GM21717 (cell line): ENCODE results near the gene MYOG.

Source experiments
- ATAC-seq: cut with Tn5 transposase; IDR thresholded peaks from one replicate; pipeline ENCODE4 v1.9.1; 2021; ENCODE audit warnings: mild to moderate bottlenecking, moderate library complexity; ENCODE audit not compliant: unreplicated experiment

MYOG gene

DNA sequence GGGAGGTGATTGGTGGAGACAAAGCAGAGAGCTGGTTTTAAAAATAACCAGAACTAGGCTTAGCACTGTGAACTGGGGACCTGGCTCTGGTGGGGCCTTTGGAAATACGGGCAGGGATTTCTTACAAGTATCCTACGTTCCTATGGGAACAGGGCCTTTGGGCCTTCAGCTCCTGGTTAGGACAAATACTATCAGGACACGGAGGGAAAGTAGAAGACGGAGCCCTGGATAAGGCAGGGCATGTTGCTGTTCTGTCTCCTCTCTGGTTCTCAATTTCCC, 5.3 kb upstream of the MYOG start:
- ATAC-seq = no peak

DNA sequence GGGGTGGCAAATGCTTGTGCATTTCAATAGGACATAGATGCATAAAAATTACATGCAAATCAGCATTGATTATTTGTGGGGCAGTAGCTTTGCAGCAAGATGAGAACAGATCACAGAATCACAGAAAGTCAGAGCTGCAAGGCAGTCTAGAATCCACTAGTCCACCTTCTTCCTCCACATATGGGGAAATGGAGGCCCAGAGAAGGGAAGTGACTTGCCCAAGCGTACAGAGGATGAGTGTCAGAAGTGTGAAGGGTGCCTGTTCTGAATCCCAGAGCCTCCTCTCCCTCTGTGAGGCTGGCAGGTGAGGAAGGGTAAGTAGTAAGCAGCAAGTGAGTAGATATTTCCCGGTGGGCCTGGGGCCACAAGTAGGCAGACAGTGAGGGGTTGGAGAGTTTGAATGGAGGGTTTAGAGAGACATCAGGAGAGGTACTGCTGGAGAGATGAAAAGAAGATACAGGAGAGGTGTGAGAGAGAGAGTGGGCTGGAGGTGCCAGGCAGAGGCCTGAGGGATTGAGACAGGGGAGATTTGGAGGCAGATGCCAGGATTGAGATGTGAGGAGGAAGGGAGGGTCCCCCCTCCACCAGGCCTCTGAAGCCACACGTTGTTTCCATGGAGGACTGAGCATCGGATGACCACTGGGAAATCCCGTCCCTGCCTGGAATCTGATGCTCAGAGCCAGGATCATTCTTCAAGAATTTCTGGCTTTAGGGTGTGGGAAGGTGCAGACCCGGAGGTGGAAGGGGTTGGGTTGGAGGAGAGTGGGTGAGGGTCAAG, 4.8 kb upstream of the MYOG start:
- no peak for ATAC-seq

DNA sequence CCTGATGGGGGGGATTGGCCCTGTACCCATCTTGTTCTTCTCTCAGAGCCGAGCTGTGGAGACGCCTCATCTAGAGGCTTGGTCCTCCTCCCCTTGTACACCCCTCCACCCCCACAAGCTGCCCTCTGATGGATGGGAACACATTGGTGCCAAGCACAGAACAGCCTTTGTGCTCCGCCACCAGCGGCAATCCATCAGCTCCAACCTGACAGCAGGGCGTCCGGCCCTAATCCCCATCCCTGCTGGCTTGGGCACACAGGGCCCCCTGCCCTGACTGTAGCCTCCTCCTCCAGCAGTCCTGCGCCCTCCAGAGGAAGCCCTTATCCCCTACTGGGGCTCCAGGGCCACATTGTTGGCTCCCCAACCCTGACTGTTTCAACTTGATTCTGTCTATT, 3.8 kb upstream of the MYOG start:
- no peak for ATAC-seq

DNA sequence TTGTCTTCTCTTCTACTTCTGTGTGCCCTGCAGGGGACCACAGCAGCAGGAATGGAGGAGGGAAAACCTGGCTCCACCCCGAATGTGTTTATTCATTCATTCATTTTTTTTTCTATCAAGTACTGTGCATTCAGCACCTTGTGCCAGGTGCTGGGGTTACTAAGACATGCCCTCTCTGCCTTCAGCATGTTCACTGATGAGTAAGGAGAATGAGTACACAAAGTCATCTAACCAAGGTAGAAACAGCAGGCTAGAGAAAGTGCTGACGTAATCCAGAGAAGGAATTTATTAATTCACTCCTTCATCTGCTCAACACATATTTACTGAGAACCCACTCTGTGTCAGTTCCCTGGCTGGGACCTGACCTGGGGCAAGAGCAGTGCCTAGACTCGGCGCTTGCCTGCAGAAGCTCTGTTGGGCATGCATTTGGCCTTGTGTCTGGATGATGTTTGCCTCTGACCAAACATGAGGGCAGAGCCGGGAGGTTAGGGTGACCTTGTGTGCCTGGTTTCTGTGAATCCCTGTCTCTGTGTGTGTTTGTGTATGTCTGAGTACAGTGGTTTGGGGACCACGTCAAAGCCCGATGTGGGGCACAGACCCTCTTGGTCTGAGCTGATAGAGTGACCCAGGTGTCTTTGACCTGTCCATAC, 3.3 kb upstream of the MYOG start:
- no peak for ATAC-seq

DNA sequence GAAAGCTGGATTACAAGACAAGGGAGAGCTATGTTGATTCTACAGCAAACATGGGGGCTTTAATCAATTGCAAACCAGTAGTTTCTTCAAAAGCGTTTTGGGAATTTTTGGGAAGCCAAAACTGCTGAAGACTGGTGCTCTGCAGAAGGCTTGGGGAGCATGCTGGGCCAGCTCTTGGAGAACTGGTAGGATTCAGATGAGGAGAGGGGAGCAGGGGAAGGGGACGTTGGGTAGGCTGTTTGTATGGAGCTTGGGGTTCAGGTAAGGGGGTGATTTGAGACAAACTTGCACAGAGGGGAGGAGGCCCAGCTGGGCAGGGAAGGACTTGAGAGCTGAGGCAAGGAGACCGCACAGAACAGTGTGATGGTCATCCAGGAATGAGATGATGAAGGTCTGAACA, 2.6 kb upstream of the MYOG start:
- no peak for ATAC-seq

DNA sequence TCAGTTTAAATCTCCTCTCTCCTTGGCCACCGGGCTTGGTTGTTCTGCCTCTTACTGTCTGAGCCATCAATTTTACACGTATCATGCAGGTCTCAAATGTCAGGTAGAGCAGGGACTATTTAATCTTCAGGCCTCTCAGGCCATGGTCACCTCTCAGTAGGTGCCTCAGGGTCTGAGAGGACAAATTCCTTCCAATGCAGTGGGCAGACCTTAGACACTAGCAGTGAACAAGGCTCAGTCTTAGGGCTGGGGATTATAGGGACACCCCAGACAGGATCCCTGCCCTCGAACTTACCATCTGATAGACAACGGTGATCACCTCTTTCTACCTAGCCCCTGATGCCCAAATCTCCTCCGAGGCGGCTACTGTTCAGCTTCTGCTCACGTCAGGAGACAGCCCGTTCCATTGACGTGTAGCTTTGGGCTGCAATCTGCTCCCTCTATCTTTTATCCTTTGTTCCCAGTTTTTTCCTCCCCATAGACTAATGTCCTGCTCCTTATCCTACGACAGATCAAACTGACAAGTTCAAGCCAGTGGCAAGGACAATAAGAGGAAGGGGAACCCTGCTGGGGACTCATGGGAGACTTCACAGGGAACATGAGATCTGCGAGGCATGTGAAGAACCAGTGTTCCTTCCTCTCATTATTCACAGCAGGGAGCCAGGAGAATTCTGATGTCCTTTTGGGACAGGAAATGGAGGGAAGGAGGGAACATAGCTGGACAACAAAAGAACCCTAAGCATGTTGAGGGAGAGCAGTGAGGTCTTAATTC, 1.4 kb upstream of the MYOG start:
- ATAC-seq = no peak

DNA sequence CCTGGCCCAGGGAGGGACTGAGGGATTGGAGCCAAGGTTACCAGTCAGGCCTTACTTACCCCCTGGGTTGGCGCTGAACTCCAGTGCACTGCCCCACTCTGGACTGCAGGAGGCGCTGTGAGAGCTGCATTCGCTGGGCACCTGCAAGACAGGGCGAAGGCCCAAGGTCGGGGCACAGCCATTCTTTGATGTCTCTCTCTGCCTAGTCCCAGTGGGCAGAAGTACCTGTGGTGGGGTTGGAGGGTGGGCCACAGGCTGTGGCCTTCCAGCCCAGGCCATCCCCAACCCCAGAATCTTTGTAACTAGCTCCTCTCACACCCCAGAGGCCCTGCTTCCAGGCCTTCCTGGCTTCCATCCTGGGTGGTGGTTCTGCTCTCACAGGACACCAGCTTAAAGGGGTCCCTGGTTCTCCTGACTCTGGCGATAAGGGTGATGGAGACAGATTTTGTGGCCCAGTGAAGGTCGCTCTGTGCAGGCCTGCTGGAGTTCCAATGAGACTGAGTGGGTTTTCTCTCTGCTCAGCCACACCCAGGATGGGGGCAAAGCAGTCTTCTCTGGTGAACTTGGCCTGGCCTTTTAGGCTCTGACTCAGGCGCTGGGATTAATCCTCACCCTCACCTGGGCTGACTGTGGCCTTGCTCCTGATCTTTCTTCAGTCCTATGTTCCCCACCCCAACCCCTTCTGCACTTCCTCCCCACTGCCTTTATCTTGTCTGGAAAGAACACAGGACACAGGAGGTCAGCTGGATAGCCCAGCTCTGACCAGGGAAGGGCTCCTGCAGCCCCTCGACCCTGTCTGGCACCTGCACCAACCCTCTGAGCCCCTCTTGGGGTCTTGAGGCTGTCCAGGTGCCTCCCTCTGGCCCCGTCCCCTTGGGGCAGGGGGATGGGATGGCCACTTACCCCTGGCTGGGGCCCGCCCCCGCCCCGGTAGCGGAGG, 954 bp downstream of the MYOG start:
- ATAC-seq = no peak

DNA sequence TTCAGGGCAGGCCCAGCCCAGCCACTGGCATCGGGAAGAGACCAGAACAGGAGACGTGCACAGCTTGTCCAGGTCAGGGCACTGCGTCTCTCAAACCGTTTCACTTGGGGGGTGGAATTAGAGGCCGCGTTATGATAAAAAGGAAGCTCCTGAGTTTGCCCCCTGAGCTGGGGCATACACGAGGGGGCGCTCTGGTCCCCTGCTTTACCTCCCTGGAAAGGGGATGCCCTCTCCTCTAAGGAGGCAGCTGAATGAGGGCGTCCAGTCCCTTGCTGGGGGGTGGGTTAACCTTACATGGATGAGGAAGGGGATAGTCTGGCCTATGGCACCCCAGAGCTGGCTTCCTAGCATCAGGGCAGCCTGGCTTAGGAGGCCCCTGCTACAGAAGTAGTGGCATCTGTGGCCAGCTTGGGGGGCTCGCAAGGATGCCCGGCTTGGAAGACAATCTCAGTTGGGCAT, 2.3 kb downstream of the MYOG start:
- no peak for ATAC-seq

DNA sequence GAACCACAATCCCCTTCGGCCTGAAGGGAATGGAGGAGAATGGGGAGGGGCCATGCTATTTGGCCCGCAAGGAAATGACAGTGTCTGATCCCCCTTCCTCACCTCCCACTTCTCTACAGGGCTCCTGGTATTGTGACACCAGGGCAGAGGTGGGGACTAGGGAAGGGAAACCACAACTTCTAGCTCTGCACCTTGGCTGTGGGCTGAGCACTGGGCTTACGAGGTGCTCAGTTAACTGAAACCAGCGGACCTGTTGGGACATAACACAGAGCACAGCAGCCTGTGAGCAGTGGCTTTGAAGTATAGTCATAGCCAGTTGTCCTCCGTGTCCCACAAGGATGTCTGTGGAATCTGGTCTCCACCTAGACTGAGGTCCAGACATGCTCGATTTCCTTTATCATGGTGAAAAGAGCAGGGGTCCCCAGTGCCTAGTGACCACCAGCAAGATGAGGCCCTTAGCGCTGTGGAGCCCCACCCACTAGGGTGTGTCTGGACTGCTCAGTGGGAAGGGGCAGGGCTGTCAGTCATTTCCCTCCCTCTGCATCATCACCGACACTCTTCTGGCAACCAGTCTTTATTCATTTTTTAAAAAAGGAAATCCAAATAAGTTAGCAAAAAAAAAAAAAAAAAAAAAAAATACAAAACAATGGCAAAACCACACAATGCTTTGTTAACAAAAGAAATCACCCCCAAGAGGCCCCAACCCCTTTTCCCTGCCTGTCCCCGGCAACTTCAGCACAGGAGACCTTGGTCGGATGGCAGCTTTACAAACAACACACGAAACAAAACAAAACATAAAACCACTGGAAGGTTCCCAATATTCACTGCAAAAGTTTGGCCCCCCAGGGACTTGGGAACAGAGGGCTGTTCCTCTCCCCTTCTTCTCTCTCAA, 3.0 kb downstream of the MYOG start:
- ATAC-seq = no peak

DNA sequence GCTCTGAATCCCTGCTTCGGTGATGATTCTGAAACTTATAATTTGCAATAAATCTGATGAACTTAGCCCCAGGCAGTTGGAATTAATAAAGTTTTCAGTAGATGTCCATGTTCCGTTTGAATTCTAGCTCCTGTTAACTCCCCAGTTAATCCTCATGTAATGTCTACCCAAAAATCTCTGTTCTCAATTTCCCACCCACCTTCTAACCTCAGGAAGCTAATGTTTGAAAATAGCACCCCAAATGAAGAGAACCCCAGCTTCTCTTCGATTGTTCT, 3.6 kb downstream of the MYOG start:
- no peak for ATAC-seq

DNA sequence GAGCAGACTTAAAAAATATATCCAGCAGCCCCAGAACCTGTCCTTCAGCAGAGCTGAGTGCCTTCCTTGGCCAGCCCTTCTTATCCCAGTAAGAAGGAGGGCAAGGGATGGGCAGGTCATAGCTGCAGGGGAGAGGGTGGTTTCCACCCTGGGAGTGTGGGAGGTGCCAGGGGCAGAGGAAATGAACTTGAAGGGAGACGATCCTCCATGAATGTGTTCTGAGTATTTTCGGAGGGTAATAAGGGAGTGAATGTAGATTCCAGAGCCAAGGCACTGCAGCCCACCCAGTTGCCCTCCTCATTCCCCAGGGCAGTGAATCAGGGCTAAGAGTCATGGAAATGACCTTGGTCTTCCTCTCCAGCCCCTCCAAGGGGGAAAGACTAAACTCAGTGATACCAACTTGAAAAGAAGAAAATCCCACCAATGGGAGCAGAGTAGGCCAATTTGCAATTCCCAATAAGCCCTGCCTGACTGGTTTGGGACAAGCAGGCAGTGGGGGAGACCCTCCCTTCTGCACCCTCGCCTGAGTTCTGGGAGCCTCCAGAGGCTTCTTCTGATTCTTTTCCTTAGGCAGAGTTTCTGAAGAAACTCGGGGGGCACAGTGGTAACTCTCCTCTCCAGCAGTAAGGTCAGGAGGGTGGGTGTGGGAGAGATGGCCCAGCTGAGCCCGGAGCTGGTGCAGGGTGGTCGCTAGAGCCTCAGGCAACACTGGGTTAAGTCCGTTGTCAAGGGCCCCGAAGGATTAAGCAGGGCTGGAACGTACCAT, 4.2 kb downstream of the MYOG start:
- ATAC-seq = no peak

DNA sequence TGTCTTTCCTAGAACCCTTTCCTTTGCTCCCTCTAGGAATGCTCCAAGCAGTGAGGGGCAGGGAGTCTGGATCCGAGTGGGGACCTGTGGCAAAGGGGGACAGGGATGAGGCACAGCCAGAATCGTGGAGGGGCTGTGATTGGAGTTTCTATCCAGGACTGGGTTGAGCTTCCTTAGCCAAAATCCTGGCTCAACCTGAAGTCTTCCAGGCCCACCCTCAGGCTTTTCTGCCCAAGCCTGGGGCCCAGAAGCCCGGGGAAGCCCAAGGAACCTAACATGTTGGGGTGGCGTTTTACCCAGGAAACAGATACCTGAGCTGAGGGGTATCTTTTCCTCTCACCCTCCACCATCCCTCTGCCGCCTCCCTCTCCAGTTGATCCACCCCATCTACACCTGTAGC, 5.4 kb downstream of the MYOG start:
- no peak for ATAC-seq

DNA sequence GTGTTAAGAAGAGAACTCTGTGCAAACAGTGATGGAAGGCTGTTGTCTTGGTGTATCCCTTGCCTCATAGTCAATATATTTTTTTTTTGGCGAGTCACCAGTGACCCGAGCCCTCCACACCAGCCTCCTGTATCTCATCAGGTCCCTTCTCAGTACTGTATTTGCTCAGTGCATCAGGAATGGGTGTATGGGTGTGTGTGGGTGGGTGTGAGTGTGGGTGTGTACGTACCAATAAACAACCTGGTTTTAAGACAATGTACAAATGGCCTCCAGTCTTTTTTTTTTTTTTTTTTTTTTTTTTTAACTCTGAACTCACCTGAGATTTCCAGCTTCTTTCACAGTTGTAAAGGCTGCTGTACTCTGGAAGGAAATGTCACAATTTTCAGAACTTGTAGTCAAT, 7.3 kb downstream of the MYOG start:
- ATAC-seq = no peak

DNA sequence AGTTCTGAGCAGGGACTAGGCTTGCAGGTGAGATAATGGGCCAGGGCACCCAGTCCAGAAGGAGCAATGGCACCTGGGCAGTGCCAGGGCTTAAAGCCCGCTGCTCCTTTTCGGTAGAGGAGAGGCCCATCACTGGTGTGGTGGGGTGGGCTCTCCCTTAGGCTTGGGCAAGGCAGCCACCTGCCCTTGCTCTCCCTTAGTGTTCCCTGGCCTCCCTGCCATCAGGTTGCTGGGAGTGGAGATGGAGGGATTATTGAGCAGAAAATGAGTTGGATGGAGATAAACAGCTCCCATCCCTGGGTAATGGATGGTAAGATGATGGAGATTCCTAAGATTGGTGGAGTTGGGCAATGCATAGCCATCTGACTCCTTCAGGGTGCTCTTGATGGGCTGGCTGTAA, 7.9 kb downstream of the MYOG start:
- ATAC-seq = no peak

DNA sequence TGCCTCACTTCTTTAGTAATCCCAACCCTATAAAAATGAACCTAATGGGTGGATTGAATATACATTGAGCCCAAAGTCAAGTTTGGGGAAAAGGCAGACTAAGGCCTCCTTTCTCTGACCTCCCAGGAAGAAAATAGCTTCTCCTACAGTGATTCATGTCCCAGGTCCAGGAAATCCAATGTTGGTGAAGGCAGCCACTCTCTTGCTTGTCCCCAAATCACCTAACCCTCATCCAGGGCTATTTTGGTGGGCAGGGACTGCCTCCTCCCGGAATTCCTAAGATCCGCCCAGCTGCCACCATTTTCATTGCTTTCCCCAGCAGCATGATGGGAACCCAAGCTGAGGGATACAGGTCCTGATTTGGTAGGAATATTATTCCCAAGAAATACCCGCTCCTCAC, 8.4 kb downstream of the MYOG start:
- ATAC-seq = no peak

DNA sequence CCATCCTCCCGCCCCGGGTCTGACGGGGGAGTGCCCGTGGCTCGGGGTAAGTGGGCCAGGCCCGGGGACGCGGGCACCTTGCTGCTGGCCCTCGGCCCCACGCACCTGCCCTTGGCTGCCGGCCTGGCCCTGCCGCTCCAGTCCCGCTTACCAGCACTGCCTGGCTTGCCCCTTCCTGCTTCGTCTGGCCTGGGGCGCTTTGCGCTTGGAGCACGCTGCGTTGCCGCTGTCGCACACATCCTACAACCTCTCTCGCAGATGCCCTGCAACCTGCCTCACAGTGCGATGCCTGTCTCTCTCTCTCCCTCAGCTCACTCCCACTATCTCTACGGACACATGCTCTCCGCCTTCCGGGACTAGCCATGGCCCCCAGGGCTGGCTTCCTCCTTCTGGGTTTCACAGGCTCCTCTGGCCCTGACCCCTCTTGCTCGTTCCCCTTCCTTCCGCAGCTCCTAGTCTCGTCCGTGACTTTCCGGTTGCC, 9.7 kb downstream of the MYOG start:
- ATAC-seq = no peak

DNA sequence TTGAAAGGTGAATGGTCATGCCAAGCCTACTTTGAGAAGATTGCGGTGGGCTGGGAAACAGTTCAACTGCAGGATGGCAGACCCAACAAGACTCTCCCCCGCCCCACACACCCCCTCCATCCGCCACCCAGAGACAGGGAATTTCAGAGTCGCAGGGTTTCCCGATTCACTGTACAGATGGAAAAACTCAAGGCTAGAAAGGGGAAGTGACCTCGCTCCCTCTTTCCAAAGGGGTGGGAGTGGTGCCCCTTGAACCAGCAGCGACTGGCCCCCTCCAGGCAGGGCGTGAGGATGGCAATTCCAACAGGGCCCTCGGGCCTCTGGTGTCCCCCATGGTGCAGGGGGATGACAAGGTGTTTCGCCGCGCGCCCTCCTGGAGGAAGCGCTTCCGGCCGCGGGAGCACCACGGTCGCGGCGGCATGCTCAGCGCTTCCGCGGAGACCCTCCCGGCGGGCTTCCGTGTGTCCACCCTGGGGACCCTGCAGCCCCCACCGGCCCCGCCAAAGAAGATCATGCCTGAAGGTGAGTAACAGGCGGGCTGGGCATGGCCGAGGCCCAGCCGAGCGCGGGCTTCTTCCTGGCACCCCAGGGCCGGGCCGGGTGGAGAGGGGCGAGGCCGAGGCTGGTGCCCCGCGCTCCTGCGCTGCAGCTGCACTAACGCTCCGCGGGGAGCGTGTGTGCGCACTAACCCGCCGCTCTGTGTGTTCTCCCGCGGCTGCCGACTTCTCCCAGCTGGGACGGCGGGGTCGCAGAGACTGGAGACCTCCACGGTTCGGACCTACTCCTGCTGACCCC, 10.4 kb downstream of the MYOG start:
- ATAC-seq = no peak

DNA sequence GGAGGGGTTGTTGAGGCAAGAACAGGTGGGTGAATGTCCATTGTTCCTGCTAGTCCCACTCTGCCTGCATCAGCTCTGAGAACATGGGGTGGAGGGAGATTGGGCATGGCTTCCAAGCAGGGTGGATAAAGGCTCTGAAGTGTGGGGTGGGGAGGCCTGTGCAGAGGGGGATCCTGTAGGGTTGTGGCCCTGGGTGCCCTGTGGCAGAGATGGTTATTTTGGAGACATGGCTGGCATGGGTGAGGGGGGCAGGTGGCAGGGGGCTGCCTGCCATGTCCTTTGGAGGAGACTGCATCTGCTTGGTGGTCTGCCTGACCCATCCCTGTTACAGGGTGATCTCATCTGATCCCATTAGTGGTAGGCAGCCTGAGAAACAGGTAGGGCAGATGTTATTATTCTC, 11.2 kb downstream of the MYOG start:
- no peak for ATAC-seq

DNA sequence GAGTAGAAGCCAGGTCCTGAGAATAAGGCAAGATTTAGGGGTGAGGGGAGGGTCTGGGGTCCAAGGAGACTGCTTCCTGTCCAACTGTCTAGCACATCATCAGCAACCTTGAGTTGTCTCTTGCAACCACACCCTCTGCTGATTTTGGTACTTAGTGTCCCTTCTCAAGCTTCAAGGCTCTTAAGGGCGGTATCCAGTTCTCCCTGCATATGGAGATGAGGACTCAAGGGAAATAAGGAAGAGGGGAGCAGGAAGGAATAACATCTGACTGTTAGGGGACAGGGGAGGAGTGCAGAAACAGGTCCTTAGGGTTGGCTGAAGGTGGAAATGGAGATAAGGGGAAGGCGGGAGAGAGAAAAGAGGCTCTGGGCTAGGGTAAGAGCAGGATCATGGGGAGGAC, 12.3 kb downstream of the MYOG start:
- ATAC-seq = no peak
